Suprapubic skin (tissue), 4 donors: ENCODE data around the gene SLIT1. TPM values are rescaled to one million over a fixed set of nuclear protein-coding genes. Genes with fewer than 3 reads are reported as not detected.
A peak's percentile ranks its signal among the peaks of the same experiment; 100 is the strongest.

Experiments
- DNase-seq, 2 donors: peaks; one replicate each; pipeline ENCODE4 v3.0.0-alpha.2; 2019; ENCODE audit warnings: low spot score in 2 of 2
- H3K27ac ChIP-seq: fragments of 200-600 bp; sonication (generic); one replicate; pipeline ENCODE4 v1.5.1; 2019
- H3K27me3 ChIP-seq: fragments of 200-600 bp; sonication (generic); one replicate; pipeline ENCODE4 v1.5.1; 2019
- H3K36me3 ChIP-seq: fragments of 200-600 bp; sonication (generic); one replicate; pipeline ENCODE4 v1.5.1; 2019
- H3K4me1 ChIP-seq: fragments of 200-600 bp; sonication (generic); one replicate; pipeline ENCODE4 v1.5.1; 2019
- H3K4me3 ChIP-seq: fragments of 200-600 bp; sonication (generic); one replicate; pipeline ENCODE4 v1.5.1; 2019; ENCODE audit warnings: mild to moderate bottlenecking
- H3K9me3 ChIP-seq: fragments of 200-600 bp; sonication (generic); one replicate; pipeline ENCODE4 v1.5.1; 2019
- CTCF ChIP-seq, 2 donors: fragments of 200-600 bp in 1 of 2; fragments of 450-650 bp in 1 of 2; sonication (generic) in 1 of 2; IDR thresholded peaks; one replicate each; pipeline ENCODE4 v1.5.1; 2016 to 2019; ENCODE audit warnings: antibody characterized with exemption in 2 of 2, mild to moderate bottlenecking in 1 of 2, moderate library complexity in 1 of 2
- EP300 ChIP-seq: sonication (generic); formaldehyde crosslinking; IDR thresholded peaks from one replicate; pipeline ENCODE4 v1.6.1; 2017; ENCODE audit warnings: antibody characterized with exemption
- POLR2A ChIP-seq, 2 donors: fragments of 450-650 bp; IDR thresholded peaks; one replicate each; pipeline ENCODE4 v1.6.1; 2017; ENCODE audit warnings: antibody characterized with exemption in 2 of 2, mild to moderate bottlenecking in 2 of 2, moderate library complexity in 2 of 2
- POLR2AphosphoS5 ChIP-seq, 3 donors: sonication (generic); formaldehyde crosslinking; IDR thresholded peaks; one replicate each; pipeline ENCODE4 v1.6.1; 2017; ENCODE audit warnings: antibody characterized with exemption in 3 of 3
- WGBS: methylation state at CpG from one replicate; pipeline ENCODE4 v1.1.5; 2018; 5-methylcytosine and 5-hydroxymethylcytosine counted together
- total RNA-seq, 4 donors: library from RNA; depleted of rRNA; stranded (reverse); fragments of >200 nt; gene quantifications; one replicate each; pipeline ENCODE4 v1.1.0, GENCODE V29; 2016

The SLIT1 gene
- total RNA-seq, 4 donors from 2014 or later, result 0.10 to 0.40 (median 0.11) TPM; not detected in 1

DNA sequence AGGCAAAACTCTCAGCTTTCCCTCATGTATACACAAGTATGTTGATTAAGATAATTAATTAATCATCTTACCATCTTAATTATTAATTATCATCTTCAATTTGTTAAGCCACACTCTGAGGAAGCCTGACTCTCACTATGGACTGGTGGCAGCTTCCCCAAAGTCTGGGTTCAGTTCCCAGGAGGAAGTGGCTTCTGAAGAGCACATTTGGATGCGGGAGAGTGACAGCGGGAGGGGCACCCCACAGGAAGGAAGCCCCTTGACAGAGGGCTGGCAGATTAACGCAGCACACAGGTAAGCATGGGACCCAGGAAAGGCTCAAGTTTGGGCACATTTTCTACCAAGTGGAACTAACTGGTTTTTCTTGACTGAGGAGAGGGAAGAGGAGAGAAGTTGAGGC, 13.4 kb upstream of the SLIT1 start:
- Histone ChIP-seq H3K4me3 (no peak overlapping the region), H3K4me1 (peaks cover 9% of the 10 kb centered on the region), H3K9me3 (no peaks in the 10 kb centered on the region), H3K27me3 (peaks cover 54% of the 10 kb centered on the region), H3K36me3 (no peaks in the 10 kb centered on the region), H3K27ac (no peak overlapping the region)
- DNase-seq, result no peak
- 52% methylated on average over 3 of the region's 3 CpGs for WGBS
- TF ChIP-seq POLR2AphosphoS5 (IDR thresholded peaks at IDR 0.05), result no peak
- TF ChIP-seq EP300, result no peak
- no peak for TF ChIP-seq CTCF (IDR thresholded peaks at IDR 0.05)
- TF ChIP-seq POLR2A (IDR thresholded peaks at IDR 0.05), result no peak

DNA sequence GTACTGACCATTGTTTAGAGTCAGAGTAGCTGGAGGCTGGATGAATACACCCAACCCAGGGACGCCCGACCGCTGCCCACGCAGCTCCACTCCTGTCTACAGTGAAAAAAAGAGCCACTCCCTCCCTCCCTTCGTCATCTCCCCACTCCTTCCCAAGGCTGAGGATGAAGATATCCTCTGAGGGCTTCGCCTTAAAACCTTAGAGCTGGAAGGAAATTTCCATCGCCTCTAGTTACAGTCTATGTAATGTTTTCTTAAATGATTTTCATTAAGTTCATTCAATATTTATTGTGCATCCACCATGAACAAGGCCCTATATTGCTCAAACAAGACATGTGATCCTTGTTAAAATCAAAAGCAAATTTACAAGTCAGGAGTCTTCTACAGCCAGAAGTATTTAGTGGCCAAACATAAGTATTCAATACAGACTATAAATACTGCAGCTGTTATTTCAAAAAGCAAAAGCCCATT, 11.3 kb upstream of the SLIT1 start:
- peaks cover 59% of the 10 kb centered on the region for H3K27me3 ChIP-seq
- peaks cover 9% of the 10 kb centered on the region for H3K4me1 ChIP-seq
- TF ChIP-seq POLR2AphosphoS5 (IDR thresholded peaks at IDR 0.05) (no peak), EP300 (no peak), POLR2A (IDR thresholded peaks at IDR 0.05) (no peak), CTCF (IDR thresholded peaks at IDR 0.05) (no peak)
- H3K4me3 ChIP-seq, result no peak overlapping the region
- H3K9me3 ChIP-seq, result no peaks in the 10 kb centered on the region
- WGBS, result 56% methylated on average over 7 of the region's 7 CpGs
- no peak for DNase-seq
- H3K27ac ChIP-seq, result no peak overlapping the region
- no peaks in the 10 kb centered on the region for H3K36me3 ChIP-seq

GRCh38 chr10:97196223-97197029, 10.7 kb upstream of the SLIT1 start:
- no peak for TF ChIP-seq POLR2AphosphoS5 (IDR thresholded peaks at IDR 0.05)
- TF ChIP-seq CTCF (IDR thresholded peaks at IDR 0.05), result peak in 1 of 2 donors; percentile 70
- Histone ChIP-seq H3K4me3 (peak overlapping the region; percentile 55), H3K27ac (no peak overlapping the region), H3K27me3 (peaks cover 56% of the 10 kb centered on the region), H3K36me3 (no peaks in the 10 kb centered on the region), H3K9me3 (no peaks in the 10 kb centered on the region), H3K4me1 (peaks cover 9% of the 10 kb centered on the region)
- WGBS, result 17% methylated on average over 14 of the region's 56 CpGs
- DNase-seq, result no peak

GRCh38 chr10:97195706-97196222, 10.0 kb upstream of the SLIT1 start:
- no peak for TF ChIP-seq POLR2A (IDR thresholded peaks at IDR 0.05)
- TF ChIP-seq POLR2AphosphoS5 (IDR thresholded peaks at IDR 0.05), result no peak
- no peak for TF ChIP-seq EP300
- no peak for TF ChIP-seq CTCF (IDR thresholded peaks at IDR 0.05)
- Histone ChIP-seq H3K27me3 (peaks cover 54% of the 10 kb centered on the region), H3K36me3 (no peaks in the 10 kb centered on the region), H3K4me3 (peak overlapping the region; percentile 55), H3K4me1 (peaks cover 9% of the 10 kb centered on the region), H3K27ac (no peak overlapping the region), H3K9me3 (no peaks in the 10 kb centered on the region)
- WGBS, result 33% methylated on average over 8 of the region's 11 CpGs
- no peak for DNase-seq

DNA sequence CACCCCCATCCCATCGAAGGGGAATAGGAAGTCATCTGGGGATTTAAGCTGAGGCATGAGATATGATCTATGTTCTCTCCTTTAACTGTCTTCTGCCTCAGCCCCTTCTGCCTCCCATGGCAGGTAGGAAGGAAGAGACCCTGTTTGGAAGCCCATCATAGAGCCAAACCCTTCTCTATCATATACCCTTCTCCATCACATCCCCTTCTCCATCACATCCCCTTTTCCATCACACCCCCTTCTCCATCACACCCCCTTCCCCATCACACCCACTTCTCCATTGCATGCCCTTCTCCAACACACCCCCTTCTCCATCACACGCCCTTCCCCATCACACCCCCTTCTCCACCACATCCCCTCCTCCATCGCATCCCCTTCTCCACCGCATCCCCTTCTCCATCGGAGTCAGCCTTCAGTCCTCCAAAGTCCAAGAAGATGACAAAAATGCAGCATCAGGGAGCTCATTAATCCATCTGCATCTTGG, 7.2 kb upstream of the SLIT1 start:
- peaks cover 9% of the 10 kb centered on the region for H3K4me1 ChIP-seq
- H3K27ac ChIP-seq, result no peak overlapping the region
- H3K36me3 ChIP-seq, result no peaks in the 10 kb centered on the region
- no peak for DNase-seq
- H3K4me3 ChIP-seq, result no peak overlapping the region
- peaks cover 55% of the 10 kb centered on the region for H3K27me3 ChIP-seq
- 96% methylated on average over 5 of the region's 5 CpGs for WGBS
- TF ChIP-seq CTCF (IDR thresholded peaks at IDR 0.05) (no peak), POLR2A (IDR thresholded peaks at IDR 0.05) (no peak), EP300 (no peak), POLR2AphosphoS5 (IDR thresholded peaks at IDR 0.05) (no peak)
- no peaks in the 10 kb centered on the region for H3K9me3 ChIP-seq
